Lower leg skin (tissue), 3 donors: ENCODE data around the gene NFIA.

Source experiments
- CTCF ChIP-seq, 3 donors: fragments of 450-650 bp; IDR thresholded peaks; one replicate each; pipeline ENCODE4 v1.5.1; 2016; ENCODE audit warnings: antibody characterized with exemption in 3 of 3, mild to moderate bottlenecking in 3 of 3, moderate library complexity in 2 of 3
- POLR2A ChIP-seq, 2 donors: fragments of 450-650 bp; IDR thresholded peaks; one replicate each; pipeline ENCODE4 v1.6.1; 2016 to 2017; ENCODE audit warnings: antibody characterized with exemption in 2 of 2, mild to moderate bottlenecking in 1 of 2, moderate library complexity in 1 of 2

GRCh38 chr1:61120998-61121397, 38.6 kb downstream of the NFIA start:
- TF ChIP-seq CTCF (IDR thresholded peaks at IDR 0.05) (no peak), POLR2A (IDR thresholded peaks at IDR 0.05) (no peak)
